ENCODE measurements around the gene INTS4. TPM values are rescaled to one million over a fixed set of nuclear protein-coding genes. Genes with fewer than 3 reads are reported as not detected.
"Not testable (repeated sequence)": the region's sequence is repeated elsewhere in the genome, so short reads cannot be mapped to it uniquely, and the experiment has no call there.

INTS4 gene
- total RNA-seq, 2 donors from 2014 or later: 21.5 to 28.0 TPM

- no peaks in the 10 kb centered on the region for H3K36me3 ChIP-seq
- DNase-seq: no peak
Measured at GRCh38 chr11:77868744-77869143, 125.7 kb downstream of the INTS4 start.

GRCh38 chr11:77866336-77866735 lies 128.1 kb downstream of the INTS4 start:
- Histone ChIP-seq H3K36me3 (no peaks in the 10 kb centered on the region), H3K4me3 (no peak overlapping the region), H3K27ac (no peak overlapping the region), H3K4me1 (no peaks in the 10 kb centered on the region), H3K27me3 (no peaks in the 10 kb centered on the region), H3K9me3 (no peaks in the 10 kb centered on the region), H3K9ac (ENCODE audit: low read depth in 2 of 2, low read length in 2 of 2) (no peak overlapping the region)
- DNase-seq: no peak
- intact Hi-C loops (cut with DNase I): no loop called here
- no peak for TF ChIP-seq CTCF (IDR thresholded peaks at IDR 0.05)

More at GRCh38 chr11:77868744-77869143, 125.7 kb downstream of the INTS4 start:
- H3K4me3 ChIP-seq: no peak overlapping the region
- intact Hi-C loops (cut with DNase I): no loop called here
- TF ChIP-seq CTCF (IDR thresholded peaks at IDR 0.05): no peak
- H3K27ac ChIP-seq: no peak overlapping the region
- H3K9me3 ChIP-seq: no peaks in the 10 kb centered on the region
- no peaks in the 10 kb centered on the region for H3K4me1 ChIP-seq
- H3K27me3 ChIP-seq: no peaks in the 10 kb centered on the region
- no peak overlapping the region for H3K9ac ChIP-seq (ENCODE audit: low read depth in 2 of 2, low read length in 2 of 2)

- intact Hi-C loops (cut with DNase I): no loop called here
- H3K9me3 ChIP-seq: no peaks in the 10 kb centered on the region
- H3K36me3 ChIP-seq: no peaks in the 10 kb centered on the region
- no peak overlapping the region for H3K27ac ChIP-seq
- DNase-seq: no peak
- H3K4me3 ChIP-seq: no peak overlapping the region
- no peak for TF ChIP-seq CTCF (IDR thresholded peaks at IDR 0.05)
- H3K27me3 ChIP-seq: no peaks in the 10 kb centered on the region
- no peaks in the 10 kb centered on the region for H3K4me1 ChIP-seq
- no peak overlapping the region for H3K9ac ChIP-seq (ENCODE audit: low read depth in 2 of 2, low read length in 2 of 2)
Measured at GRCh38 chr11:77865805-77866204, 128.7 kb downstream of the INTS4 start.

GRCh38 chr11:77861444-77861843 lies 133.0 kb downstream of the INTS4 start:
- intact Hi-C loops (cut with DNase I); DNase-seq; H3K27ac ChIP-seq; H3K27me3 ChIP-seq; H3K4me3 ChIP-seq; H3K4me1 ChIP-seq; H3K36me3 ChIP-seq; H3K9ac ChIP-seq (ENCODE audit: low read depth in 2 of 2, low read length in 2 of 2); H3K9me3 ChIP-seq: not testable (repeated sequence)

GRCh38 chr11:77857906-77858457 lies 136.5 kb downstream of the INTS4 start:
- H3K4me1 ChIP-seq; H3K27me3 ChIP-seq; intact Hi-C loops (cut with DNase I); H3K36me3 ChIP-seq; H3K9ac ChIP-seq (ENCODE audit: low read depth in 2 of 2, low read length in 2 of 2); H3K9me3 ChIP-seq; DNase-seq; H3K27ac ChIP-seq; H3K4me3 ChIP-seq: not testable (repeated sequence)

GRCh38 chr11:77854838-77855237 lies 139.6 kb downstream of the INTS4 start:
- no peaks in the 10 kb centered on the region for H3K4me1 ChIP-seq
- H3K4me3 ChIP-seq: no peak overlapping the region
- no peaks in the 10 kb centered on the region for H3K27me3 ChIP-seq
- no peaks in the 10 kb centered on the region for H3K36me3 ChIP-seq
- TF ChIP-seq CTCF (IDR thresholded peaks at IDR 0.05): no peak
- H3K9ac ChIP-seq (ENCODE audit: low read depth in 2 of 2, low read length in 2 of 2): no peak overlapping the region
- no peak overlapping the region for H3K27ac ChIP-seq
- H3K9me3 ChIP-seq: no peaks in the 10 kb centered on the region
- no peak for DNase-seq
- intact Hi-C loops (cut with DNase I): no loop called here
